Spleen (tissue), 11 donors: ENCODE data around the gene KL. TPM values are rescaled to one million over a fixed set of nuclear protein-coding genes. Genes with fewer than 3 reads are reported as not detected.

ENCODE experiments used
- DNase-seq: peaks from one replicate; pipeline ENCODE4 v3.0.0-alpha.2; 2020
- H3K27ac ChIP-seq, 8 donors: fragments of 200-600 bp; sonication (generic) in 7 of 8; 1 replicate in 4 of 8; 2 replicates in 4 of 8; pipeline versions ENCODE4 v1.5.0 to v1.8.0; 2016 to 2021; ENCODE audit warnings: inconsistent platforms in 4 of 8, mild to moderate bottlenecking in 4 of 8, moderate library complexity in 1 of 8
- H3K27me3 ChIP-seq, 7 donors: fragments of 200-600 bp; sonication (generic) in 6 of 7; replicated peaks in 1 of 7; 1 replicate in 4 of 7; 2 replicates in 3 of 7; pipeline versions ENCODE4 v1.5.0 to v1.8.0; 2016 to 2021; ENCODE audit warnings: inconsistent platforms in 3 of 7, mild to moderate bottlenecking in 1 of 7
- H3K36me3 ChIP-seq, 6 donors: fragments of 200-600 bp; sonication (generic) in 5 of 6; 1 replicate in 4 of 6; 2 replicates in 2 of 6; pipeline versions ENCODE4 v1.5.0 to v1.8.0; 2016 to 2021; ENCODE audit warnings: inconsistent platforms in 2 of 6
- H3K4me1 ChIP-seq, 6 donors: fragments of 200-600 bp; sonication (generic) in 5 of 6; 1 replicate in 3 of 6; 2 replicates in 3 of 6; pipeline versions ENCODE4 v1.5.0 to v1.8.0; 2016 to 2021; ENCODE audit warnings: inconsistent platforms in 3 of 6
- H3K4me3 ChIP-seq, 8 donors: fragments of 200-600 bp; sonication (generic) in 7 of 8; 1 replicate in 4 of 8; 2 replicates in 4 of 8; pipeline versions ENCODE4 v1.5.0 to v1.8.0; 2016 to 2021; ENCODE audit warnings: inconsistent platforms in 4 of 8, mild to moderate bottlenecking in 4 of 8, moderate library complexity in 2 of 8
- H3K9me3 ChIP-seq, 8 donors: fragments of 200-600 bp; sonication (generic) in 7 of 8; 1 replicate in 4 of 8; 2 replicates in 4 of 8; pipeline versions ENCODE4 v1.5.0 to v1.8.0; 2016 to 2021; ENCODE audit warnings: inconsistent platforms in 4 of 8
- CTCF ChIP-seq, 11 experiments: fragments of 200-600 bp in 7 of 11; fragments of 450-650 bp in 4 of 11; sonication (generic) in 4 of 11; IDR thresholded peaks in 8 of 11; conservative IDR thresholded peaks in 3 of 11; 1 replicate in 7 of 11; 2 replicates in 4 of 11; pipeline versions ENCODE4 v1.4.0 to v1.8.0; 2016 to 2021; ENCODE audit warnings: antibody characterized with exemption in 11 of 11, inconsistent platforms in 4 of 11, mild to moderate bottlenecking in 1 of 11
- POLR2A ChIP-seq, 3 donors: fragments of 450-650 bp; IDR thresholded peaks; one replicate each; pipeline ENCODE4 v1.5.1; 2017; ENCODE audit warnings: antibody characterized with exemption in 3 of 3, mild to moderate bottlenecking in 1 of 3
- POLR2AphosphoS5 ChIP-seq, 3 donors: sonication (generic); formaldehyde crosslinking; IDR thresholded peaks; one replicate each; pipeline ENCODE4 v1.5.1; 2017; ENCODE audit warnings: antibody characterized with exemption in 3 of 3
- WGBS, 5 donors: extraction: QIAGEN DNeasy Blood & Tissue Kit in 3 of 5; methylation state at CpG; one replicate each; pipeline versions ENCODE4 v1.1.5 to v1.1.7; 2013 to 2018; 5-methylcytosine and 5-hydroxymethylcytosine counted together
- intact Hi-C: fragments of 100-400 bp; cut with DNase I; formaldehyde crosslinking; loops from one replicate; pipeline ENCODE4 v1.15.0; 2023; ENCODE audit warnings: low total_unique reads
- polyA plus RNA-seq, 3 donors: library from polyadenylated mRNA; stranded (reverse); fragments of 200-250 nt; gene quantifications; one replicate each; pipeline ENCODE4 v1.2.1, GENCODE V29; 2013
- total RNA-seq, 7 donors: library from RNA; depleted of rRNA in 3 of 7; stranded (reverse); fragments of >200 nt in 3 of 7; fragmentation: NEBNext Ultra II Directional in 4 of 7; extraction: Animal tissue kit (Norgen Biotek cat#: 25700) in 4 of 7; gene quantifications; one replicate each; pipeline versions ENCODE4 v1.1.0 to v1.2.1, GENCODE V29; 2016 to 2021
- donor health status: healthy with polysubstance abuse.
- donor health status: DM: no; HTN: no; CAD: no; lungs with moderate emphysema.
- donor health status: DM: no; HTN: no; CAD: no.
- donor health status: Bipolar disorder and iron deficiency.
- donor health status: healthy.
- donor health status: DM: no; HTN: no; CAD: no.
- donor health status: DM: yes; HTN: yes; CAD: no.

The KL gene
- total and polyA plus RNA-seq, 10 donors: 0.35 to 10.2 (median 4.6) TPM

GRCh38 chr13:33060815-33061214 is 44.6 kb downstream of the KL start:
- no peak for DNase-seq
- H3K27ac ChIP-seq: no peak overlapping the region
- intact Hi-C loops: no loop called here
- peaks cover 0 to 5% (median 0%) of the 10 kb centered on the region in 6 donors for H3K36me3 ChIP-seq
- no peak overlapping the region for H3K4me3 ChIP-seq
- no peaks in the 10 kb centered on the region for H3K9me3 ChIP-seq
- no peaks in the 10 kb centered on the region for H3K27me3 ChIP-seq
- WGBS, 5 donors: 93 to 97% (median 95%) methylated on average over 14 to 15 of the region's 15 CpGs
- H3K4me1 ChIP-seq: peaks cover 0 to 18% (median 4%) of the 10 kb centered on the region in 6 donors
- TF ChIP-seq POLR2AphosphoS5 (IDR thresholded peaks at IDR 0.05) (no peak), CTCF (IDR thresholded peaks at IDR 0.05 in 8 of 11, conservative IDR thresholded peaks at IDR 0.05 in 3 of 11) (no peak), POLR2A (IDR thresholded peaks at IDR 0.05) (no peak)

- 95 to 98% (median 97%) methylated on average over 18 of the region's 18 CpGs for WGBS, 5 donors
- Histone ChIP-seq H3K36me3 (peaks cover 0 to 3% (median 0%) of the 10 kb centered on the region in 6 donors), H3K4me3 (no peak overlapping the region), H3K4me1 (no peaks in the 10 kb centered on the region), H3K9me3 (no peaks in the 10 kb centered on the region), H3K27me3 (no peaks in the 10 kb centered on the region), H3K27ac (no peak overlapping the region)
- TF ChIP-seq POLR2A (IDR thresholded peaks at IDR 0.05) (no peak), CTCF (IDR thresholded peaks at IDR 0.05 in 8 of 11, conservative IDR thresholded peaks at IDR 0.05 in 3 of 11) (no peak), POLR2AphosphoS5 (IDR thresholded peaks at IDR 0.05) (no peak)
- no peak for DNase-seq
- intact Hi-C loops: no loop called here
Observed at GRCh38 chr13:33066329-33066728, 50.1 kb downstream of the KL start.

GRCh38 chr13:33069365-33069764 is 53.1 kb downstream of the KL start:
- H3K36me3 ChIP-seq: peaks cover 0 to 3% (median 0%) of the 10 kb centered on the region in 6 donors
- no peak for DNase-seq
- H3K9me3 ChIP-seq: no peaks in the 10 kb centered on the region
- 74 to 90% (median 88%) methylated on average over 2 of the region's 2 CpGs for WGBS, 5 donors
- no peaks in the 10 kb centered on the region for H3K4me1 ChIP-seq
- no peak overlapping the region for H3K27ac ChIP-seq
- intact Hi-C loops: no loop called here
- H3K4me3 ChIP-seq: no peak overlapping the region
- no peak for TF ChIP-seq POLR2A (IDR thresholded peaks at IDR 0.05)
- TF ChIP-seq CTCF (IDR thresholded peaks at IDR 0.05 in 8 of 11, conservative IDR thresholded peaks at IDR 0.05 in 3 of 11): no peak
- TF ChIP-seq POLR2AphosphoS5 (IDR thresholded peaks at IDR 0.05): no peak
- no peaks in the 10 kb centered on the region for H3K27me3 ChIP-seq

GRCh38 chr13:33070713-33071112 is 54.5 kb downstream of the KL start:
- intact Hi-C loops: no loop called here
- Histone ChIP-seq H3K27ac (no peak overlapping the region), H3K27me3 (no peaks in the 10 kb centered on the region), H3K4me3 (no peak overlapping the region), H3K36me3 (peaks cover 0 to 3% (median 0%) of the 10 kb centered on the region in 6 donors), H3K4me1 (no peaks in the 10 kb centered on the region), H3K9me3 (no peaks in the 10 kb centered on the region)
- WGBS, 5 donors: 88 to 97% (median 91%) methylated on average over 2 of the region's 2 CpGs
- no peak for DNase-seq
- TF ChIP-seq POLR2A (IDR thresholded peaks at IDR 0.05) (no peak), CTCF (IDR thresholded peaks at IDR 0.05 in 8 of 11, conservative IDR thresholded peaks at IDR 0.05 in 3 of 11) (no peak), POLR2AphosphoS5 (IDR thresholded peaks at IDR 0.05) (no peak)
